H9 (cell line): ENCODE data around the gene ZNF318. TPM values are rescaled to one million over a fixed set of nuclear protein-coding genes. Genes with fewer than 3 reads are reported as not detected.

Experiments
- DNase-seq: peaks from one replicate; pipeline ENCODE4 v3.0.0-alpha.2; 2017
- H2AFZ ChIP-seq: one replicate; pipeline ENCODE4 v1.6.1; 2013; ENCODE audit warnings: mild to moderate bottlenecking, low read length, control low read depth, moderate library complexity
- H2AK5ac ChIP-seq: 2 replicates; pipeline ENCODE4 v1.6.1; 2013; ENCODE audit warnings: low read length, control low read depth, mixed read lengths; ENCODE audit not compliant: insufficient read length
- H2BK120ac ChIP-seq: one replicate; pipeline ENCODE4 v1.6.1; 2013; ENCODE audit warnings: low read depth, mild to moderate bottlenecking, low read length, control low read depth, inconsistent platforms; ENCODE audit not compliant: poor library complexity, severe bottlenecking
- H2BK12ac ChIP-seq: 2 replicates; pipeline ENCODE4 v1.6.1; 2013; ENCODE audit warnings: low read length, control low read depth, mixed read lengths, low read depth; ENCODE audit not compliant: insufficient read length
- H2BK15ac ChIP-seq: 2 replicates; pipeline ENCODE4 v1.6.1; 2013; ENCODE audit warnings: low read depth, low read length, control low read depth
- H2BK20ac ChIP-seq: one replicate; pipeline ENCODE4 v1.6.1; 2013; ENCODE audit warnings: low read depth, mild to moderate bottlenecking, low read length, control low read depth, inconsistent platforms; ENCODE audit not compliant: poor library complexity, severe bottlenecking
- H2BK5ac ChIP-seq: 2 replicates; pipeline ENCODE4 v1.6.1; 2013; ENCODE audit warnings: low read length, control low read depth, mixed read lengths; ENCODE audit not compliant: insufficient read length
- H3K14ac ChIP-seq: 2 replicates; pipeline ENCODE4 v1.6.1; 2013; ENCODE audit warnings: low read length, control low read depth; ENCODE audit not compliant: insufficient read depth
- H3K18ac ChIP-seq: 2 replicates; pipeline ENCODE4 v1.6.1; 2013; ENCODE audit warnings: low read depth, mild to moderate bottlenecking, mixed read lengths, low read length, control low read depth; ENCODE audit not compliant: insufficient read length
- H3K23ac ChIP-seq: 2 replicates; pipeline ENCODE4 v1.6.1; 2013; ENCODE audit warnings: low read length, control low read depth, mixed read lengths, low read depth; ENCODE audit not compliant: insufficient read length
- H3K23me2 ChIP-seq: 2 replicates; pipeline ENCODE4 v1.6.1; 2013; ENCODE audit warnings: low read depth, mild to moderate bottlenecking, mixed read lengths, low read length, control low read depth; ENCODE audit not compliant: insufficient read length, poor library complexity, severe bottlenecking
- H3K27ac ChIP-seq: 2 replicates; pipeline ENCODE4 v1.5.1; 2013; ENCODE audit warnings: low read length, control low read depth, mixed read lengths, low read depth; ENCODE audit not compliant: insufficient read length
- H3K27me3 ChIP-seq: 2 replicates; pipeline ENCODE4 v1.6.1; 2013; ENCODE audit warnings: low read length, control low read depth, inconsistent platforms; ENCODE audit not compliant: insufficient read depth
- H3K4ac ChIP-seq: 2 replicates; pipeline ENCODE4 v1.6.1; 2013; ENCODE audit warnings: low read depth, mild to moderate bottlenecking, control low read depth, inconsistent platforms, low read length, moderate library complexity
- H3K4me1 ChIP-seq: 2 replicates; pipeline ENCODE4 v1.6.1; 2013; ENCODE audit warnings: low read length, control low read depth, inconsistent platforms; ENCODE audit not compliant: insufficient read depth
- H3K4me2 ChIP-seq: 2 replicates; pipeline ENCODE4 v1.6.1; 2013; ENCODE audit warnings: low read length, control low read depth, mixed read lengths; ENCODE audit not compliant: insufficient read length, insufficient read depth
- H3K56ac ChIP-seq: 2 replicates; pipeline ENCODE4 v1.6.1; 2013; ENCODE audit warnings: low read depth, mild to moderate bottlenecking, mixed read lengths, low read length, control low read depth; ENCODE audit not compliant: insufficient read length
- H3K79me1 ChIP-seq: 2 replicates; pipeline ENCODE4 v1.6.1; 2013; ENCODE audit warnings: low read depth, mild to moderate bottlenecking, moderate library complexity, low read length, control low read depth, inconsistent platforms; ENCODE audit not compliant: insufficient read depth, poor library complexity, severe bottlenecking
- H3K79me2 ChIP-seq: 2 replicates; pipeline ENCODE4 v1.6.1; 2013; ENCODE audit warnings: low read length, control low read depth, inconsistent platforms; ENCODE audit not compliant: insufficient read depth
- H3K9ac ChIP-seq: 2 replicates; pipeline ENCODE4 v1.6.1; 2013; ENCODE audit warnings: low read length, control low read depth, mixed read lengths; ENCODE audit not compliant: insufficient read length; ENCODE audit errors: extremely low read depth
- H3K9me3 ChIP-seq: one replicate; pipeline ENCODE4 v1.6.1; 2013; ENCODE audit warnings: low read depth, low read length, inconsistent platforms; ENCODE audit not compliant: control insufficient read depth
- H3T11ph ChIP-seq: one replicate; pipeline ENCODE4 v1.6.1; 2013; ENCODE audit warnings: mild to moderate bottlenecking, low read length, control low read depth, inconsistent platforms
- H4K20me1 ChIP-seq: one replicate; pipeline ENCODE4 v1.6.1; 2013; ENCODE audit not compliant: control insufficient read depth, insufficient read length, insufficient read depth
- H4K5ac ChIP-seq: 2 replicates; pipeline ENCODE4 v1.6.1; 2013; ENCODE audit warnings: low read depth, mild to moderate bottlenecking, mixed read lengths, low read length, control low read depth; ENCODE audit not compliant: insufficient read length
- H4K8ac ChIP-seq: replicated peaks from 2 replicates; pipeline ENCODE4 v1.6.1; 2013; ENCODE audit warnings: low read length, control low read depth, mixed read lengths, low read depth; ENCODE audit not compliant: insufficient read length
- H4K91ac ChIP-seq: 2 replicates; pipeline ENCODE4 v1.6.1; 2013; ENCODE audit warnings: low read depth, mild to moderate bottlenecking, moderate library complexity, mixed read lengths, low read length, control low read depth; ENCODE audit not compliant: insufficient read length
- H3K27ac Mint-ChIP-seq, 3 experiments: 2 replicates in 2 of 3; 3 replicates in 1 of 3; pipeline ENCODE4 v1.8.0; 2020 to 2021; ENCODE audit warnings: mixed read lengths in 3 of 3, mild to moderate bottlenecking in 1 of 3, moderate library complexity in 1 of 3
- H3K27me3 Mint-ChIP-seq: 2 replicates; pipeline ENCODE4 v1.8.0; 2021; ENCODE audit warnings: low read depth, mild to moderate bottlenecking, moderate library complexity, mixed read lengths
- H3K36me3 Mint-ChIP-seq, 3 experiments: 2 replicates in 2 of 3; 3 replicates in 1 of 3; pipeline ENCODE4 v1.8.0; 2020 to 2021; ENCODE audit warnings: low read depth in 3 of 3, mixed read lengths in 3 of 3; ENCODE audit not compliant: insufficient read depth in 1 of 3
- H3K4me1 Mint-ChIP-seq, 2 experiments: 2 replicates each; pipeline ENCODE4 v1.8.0; 2020; ENCODE audit warnings: mixed read lengths in 2 of 2
- H3K4me3 Mint-ChIP-seq, 2 experiments: 2 replicates in 1 of 2; 3 replicates in 1 of 2; pipeline ENCODE4 v1.8.0; 2020 to 2021; ENCODE audit warnings: mild to moderate bottlenecking in 2 of 2, mixed read lengths in 2 of 2, moderate library complexity in 1 of 2
- H3K9me3 Mint-ChIP-seq, 2 experiments: 2 replicates in 1 of 2; 3 replicates in 1 of 2; pipeline ENCODE4 v1.8.0; 2020; ENCODE audit warnings: mild to moderate bottlenecking in 2 of 2, mixed read lengths in 2 of 2, moderate library complexity in 1 of 2
- WGBS: extraction: QIAGEN DNeasy Blood & Tissue Kit; methylation state at CpG from one replicate; pipeline ENCODE4 v1.1.7; 2013; ENCODE audit warnings: missing lambda C conversion rate, low lambda C conversion rate, mixed read lengths; ENCODE audit not compliant: insufficient read length; ENCODE audit errors: extremely low coverage; 5-methylcytosine and 5-hydroxymethylcytosine counted together
- total RNA-seq: library from RNA; stranded (reverse); gene quantifications from 2 replicates; pipeline ENCODE4 v1.2.1, GENCODE V29; 2021
- TF ChIP-seq, protein P1 (sequence below): fragments of 200-600 bp; sonication (generic); conservative IDR thresholded peaks from 3 replicates; pipeline ENCODE4 v1.8.0; 2021; ENCODE audit warnings: antibody characterized with exemption, mild to moderate bottlenecking

Gene ZNF318
- total RNA-seq, 1 experiment from 2014 or later: 16.3 TPM

DNA sequence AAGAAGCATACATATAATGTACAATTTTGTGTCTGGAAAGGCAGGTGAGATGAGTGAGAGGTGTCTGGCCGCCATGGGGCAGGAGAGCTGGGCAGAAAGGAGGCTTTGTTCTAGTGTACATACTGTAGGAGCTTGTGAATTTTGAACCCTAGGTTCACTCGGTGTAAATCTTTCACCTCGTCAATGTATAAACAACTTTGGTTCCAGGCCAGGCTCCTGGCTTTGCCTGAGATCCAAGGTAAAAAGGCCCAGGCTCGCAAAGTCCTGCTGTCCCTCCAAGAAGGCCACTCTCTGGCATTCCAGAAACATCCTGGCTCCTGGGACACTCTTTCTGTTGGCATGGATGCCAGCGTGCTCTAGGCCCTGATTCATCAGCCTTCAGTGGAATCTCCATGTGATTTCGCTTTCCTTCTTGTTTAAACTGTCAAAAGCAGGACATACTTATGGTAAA is 78.5 kb downstream of the ZNF318 start:
- no peaks in the 10 kb centered on the region for H3K9me3 ChIP-seq
- peaks cover 8% of the 10 kb centered on the region for H3K27me3 Mint-ChIP-seq

More for the DNA sequence above, 78.5 kb downstream of the ZNF318 start:
- no peak overlapping the region for H3K4me2 ChIP-seq
- H2AFZ ChIP-seq: no peak overlapping the region
- H3K4ac ChIP-seq: no peak overlapping the region
- no peak overlapping the region for H4K8ac ChIP-seq
- no peak overlapping the region for H4K5ac ChIP-seq
- Mint-ChIP-seq H3K4me1 (peaks cover 10 to 17% of the 10 kb centered on the region in 2 experiments), H3K36me3 (no peaks in the 10 kb centered on the region), H3K4me3 (no peak overlapping the region), H3K9me3 (no peaks in the 10 kb centered on the region), H3K27ac (no peak overlapping the region)
- no peak overlapping the region for H3T11ph ChIP-seq
- H3K27me3 ChIP-seq: no peaks in the 10 kb centered on the region
- TF ChIP-seq, protein P1, sequence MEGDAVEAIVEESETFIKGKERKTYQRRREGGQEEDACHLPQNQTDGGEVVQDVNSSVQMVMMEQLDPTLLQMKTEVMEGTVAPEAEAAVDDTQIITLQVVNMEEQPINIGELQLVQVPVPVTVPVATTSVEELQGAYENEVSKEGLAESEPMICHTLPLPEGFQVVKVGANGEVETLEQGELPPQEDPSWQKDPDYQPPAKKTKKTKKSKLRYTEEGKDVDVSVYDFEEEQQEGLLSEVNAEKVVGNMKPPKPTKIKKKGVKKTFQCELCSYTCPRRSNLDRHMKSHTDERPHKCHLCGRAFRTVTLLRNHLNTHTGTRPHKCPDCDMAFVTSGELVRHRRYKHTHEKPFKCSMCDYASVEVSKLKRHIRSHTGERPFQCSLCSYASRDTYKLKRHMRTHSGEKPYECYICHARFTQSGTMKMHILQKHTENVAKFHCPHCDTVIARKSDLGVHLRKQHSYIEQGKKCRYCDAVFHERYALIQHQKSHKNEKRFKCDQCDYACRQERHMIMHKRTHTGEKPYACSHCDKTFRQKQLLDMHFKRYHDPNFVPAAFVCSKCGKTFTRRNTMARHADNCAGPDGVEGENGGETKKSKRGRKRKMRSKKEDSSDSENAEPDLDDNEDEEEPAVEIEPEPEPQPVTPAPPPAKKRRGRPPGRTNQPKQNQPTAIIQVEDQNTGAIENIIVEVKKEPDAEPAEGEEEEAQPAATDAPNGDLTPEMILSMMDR: no peak
- no peak overlapping the region for H3K27ac ChIP-seq
- H2BK20ac ChIP-seq: no peak overlapping the region
- no peak overlapping the region for H2BK12ac ChIP-seq
- no peak for DNase-seq
- no peak overlapping the region for H3K23ac ChIP-seq
- H3K23me2 ChIP-seq: no peaks in the 10 kb centered on the region
- H3K14ac ChIP-seq: no peak overlapping the region
- no peak overlapping the region for H3K56ac ChIP-seq
- no peak overlapping the region for H3K9ac ChIP-seq
- H3K4me1 ChIP-seq: no peaks in the 10 kb centered on the region
- no peak overlapping the region for H4K91ac ChIP-seq
- H2AK5ac ChIP-seq: no peak overlapping the region
- no peak overlapping the region for H3K18ac ChIP-seq
- no CpG with 5 or more reads among the region's 6 CpGs for WGBS
- H2BK15ac ChIP-seq: no peak overlapping the region
- H3K79me1 ChIP-seq: no peaks in the 10 kb centered on the region
- no peak overlapping the region for H2BK5ac ChIP-seq
- H3K79me2 ChIP-seq: no peaks in the 10 kb centered on the region
- H4K20me1 ChIP-seq: peaks cover 4% of the 10 kb centered on the region
- no peak overlapping the region for H2BK120ac ChIP-seq
